ENCODE data around the gene LRP5. TPM values are rescaled to one million over a fixed set of nuclear protein-coding genes. Genes with fewer than 3 reads are reported as not detected.
A peak's percentile ranks its signal among the peaks of the same experiment; 100 is the strongest.
"Not testable (repeated sequence)": the region's sequence is repeated elsewhere in the genome, so short reads cannot be mapped to it uniquely, and the experiment has no call there.

The LRP5 gene
- total and polyA plus RNA-seq, 9 donors = 3.1 to 63.8 (median 47.2) TPM

DNA sequence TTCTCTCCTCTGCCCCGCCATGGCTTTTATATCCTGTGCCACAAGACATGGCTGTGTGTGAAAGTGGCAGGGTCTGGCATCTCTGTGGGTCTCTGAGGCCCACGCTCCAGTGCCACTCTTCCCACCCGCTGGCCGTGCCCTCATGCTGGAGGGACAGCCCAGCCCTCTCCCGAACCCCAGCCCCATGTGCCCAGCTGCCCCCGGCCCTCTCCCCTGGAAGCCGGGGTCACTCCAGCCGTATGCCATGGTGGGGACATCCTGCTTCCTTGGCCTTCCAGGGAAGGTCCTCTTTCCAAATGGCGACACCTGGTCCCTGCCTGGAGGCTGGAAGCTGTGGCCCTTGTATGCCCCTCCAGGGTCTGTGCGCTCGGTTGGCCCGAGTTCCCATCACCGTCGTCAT is 84.9 kb downstream of the LRP5 start:
- Histone ChIP-seq H3K4me1 (ENCODE audit: insufficient read depth) (peaks cover 21% of the 10 kb centered on the region), H3K9me3 (no peaks in the 10 kb centered on the region), H3K4me3 (no peak overlapping the region), H3K36me3 (no peaks in the 10 kb centered on the region), H3K27me3 (no peaks in the 10 kb centered on the region), H3K27ac (no peak overlapping the region)
- WGBS, 3 donors = 88 to 91% (median 90%) methylated on average over 13 to 14 of the region's 14 CpGs
- TF ChIP-seq EP300 (IDR thresholded peaks at IDR 0.05) (no peak), POLR2A (IDR thresholded peaks at IDR 0.05) (no peak)
- TF ChIP-seq, protein P1, sequence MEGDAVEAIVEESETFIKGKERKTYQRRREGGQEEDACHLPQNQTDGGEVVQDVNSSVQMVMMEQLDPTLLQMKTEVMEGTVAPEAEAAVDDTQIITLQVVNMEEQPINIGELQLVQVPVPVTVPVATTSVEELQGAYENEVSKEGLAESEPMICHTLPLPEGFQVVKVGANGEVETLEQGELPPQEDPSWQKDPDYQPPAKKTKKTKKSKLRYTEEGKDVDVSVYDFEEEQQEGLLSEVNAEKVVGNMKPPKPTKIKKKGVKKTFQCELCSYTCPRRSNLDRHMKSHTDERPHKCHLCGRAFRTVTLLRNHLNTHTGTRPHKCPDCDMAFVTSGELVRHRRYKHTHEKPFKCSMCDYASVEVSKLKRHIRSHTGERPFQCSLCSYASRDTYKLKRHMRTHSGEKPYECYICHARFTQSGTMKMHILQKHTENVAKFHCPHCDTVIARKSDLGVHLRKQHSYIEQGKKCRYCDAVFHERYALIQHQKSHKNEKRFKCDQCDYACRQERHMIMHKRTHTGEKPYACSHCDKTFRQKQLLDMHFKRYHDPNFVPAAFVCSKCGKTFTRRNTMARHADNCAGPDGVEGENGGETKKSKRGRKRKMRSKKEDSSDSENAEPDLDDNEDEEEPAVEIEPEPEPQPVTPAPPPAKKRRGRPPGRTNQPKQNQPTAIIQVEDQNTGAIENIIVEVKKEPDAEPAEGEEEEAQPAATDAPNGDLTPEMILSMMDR (IDR thresholded peaks at IDR 0.05) = no peak
- intact Hi-C loops (cut with DNase I) = loop anchor here in 1 of 4 donors (10.0 kb wide), 1 partner anchor 48 kb away; no protein-coding TSS in a partner anchor
- DNase-seq = no peak

DNA sequence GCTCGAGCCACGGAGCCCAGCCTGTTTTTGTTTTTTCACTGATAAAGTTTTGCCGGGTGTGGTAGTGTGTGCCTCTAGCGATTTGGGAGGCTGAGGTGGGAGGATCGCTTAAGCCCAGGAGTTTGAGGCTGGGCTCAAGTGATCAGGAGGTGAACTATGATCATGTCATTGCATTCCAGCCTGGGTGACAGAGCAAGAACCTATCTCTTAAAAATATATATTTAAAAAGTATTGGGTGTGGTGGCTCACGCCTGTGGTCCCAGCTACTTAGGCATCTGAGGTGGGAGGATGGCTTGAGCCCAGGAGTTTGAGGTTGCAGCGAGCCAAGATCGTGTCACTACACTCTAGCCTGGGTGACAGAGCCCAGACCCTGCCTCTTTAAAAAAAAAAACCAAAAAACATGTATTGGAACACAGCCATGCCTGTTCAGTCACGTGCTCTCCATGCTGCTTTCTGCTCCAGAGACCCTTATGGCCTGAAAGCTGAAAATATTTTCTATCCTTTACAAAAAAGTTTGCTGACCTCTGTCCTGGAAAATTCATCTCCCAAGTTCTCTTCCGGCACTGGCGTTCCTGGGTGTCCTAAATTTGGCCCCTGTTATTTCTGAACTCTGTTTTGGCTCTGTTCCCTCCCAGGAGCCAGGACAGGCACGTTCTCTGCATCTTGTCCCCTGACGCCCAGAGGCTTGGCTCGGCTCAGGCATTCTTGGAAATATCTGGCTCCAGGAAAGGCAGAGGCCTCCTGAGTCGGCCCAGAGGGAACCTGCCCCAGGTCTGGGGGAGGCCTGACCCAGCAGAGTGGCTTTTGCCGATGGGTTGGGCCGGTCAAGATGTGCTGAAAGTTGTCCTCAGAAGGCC is 86.8 kb downstream of the LRP5 start:
- H3K4me1 ChIP-seq (ENCODE audit: insufficient read depth) = peaks cover 21% of the 10 kb centered on the region
- intact Hi-C loops (cut with DNase I) = loop anchor here in 1 of 4 donors (10.0 kb wide), 1 partner anchor 46 kb away; no protein-coding TSS in a partner anchor
- H3K27ac ChIP-seq = peak overlapping the region; percentile 13 to 75
- H3K36me3 ChIP-seq = no peaks in the 10 kb centered on the region
- DNase-seq = peak; percentile 60 to 84 (median 70)
- WGBS, 3 donors = 18 to 25% (median 19%) methylated on average over 17 of the region's 17 CpGs
- TF ChIP-seq POLR2A (IDR thresholded peaks at IDR 0.05) (no peak), EP300 (IDR thresholded peaks at IDR 0.05) (no peak)
- TF ChIP-seq, protein P1 (IDR thresholded peaks at IDR 0.05) = no peak
- H3K4me3 ChIP-seq = no peak overlapping the region
- no peaks in the 10 kb centered on the region for H3K9me3 ChIP-seq
- no peaks in the 10 kb centered on the region for H3K27me3 ChIP-seq

DNA sequence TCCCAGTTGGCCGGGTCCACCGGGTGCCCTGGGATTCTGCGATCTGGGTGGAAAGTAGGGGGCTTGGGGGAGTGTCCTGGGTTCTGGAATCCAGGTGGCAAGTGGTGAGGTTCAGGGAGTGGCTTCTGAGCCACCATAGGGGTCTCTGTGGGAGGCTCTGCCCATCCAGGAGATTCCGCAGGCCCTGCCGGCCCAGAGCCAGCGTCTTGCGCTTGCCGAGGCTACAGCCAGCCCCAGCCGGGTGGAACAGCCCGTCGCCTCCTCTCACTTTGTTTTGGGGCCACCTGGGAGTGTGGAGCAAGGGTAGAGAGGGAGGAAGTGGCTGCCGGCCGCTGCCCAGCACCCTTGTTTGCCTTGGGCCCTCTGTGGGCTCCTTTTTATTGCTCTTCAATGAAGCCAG is 87.5 kb downstream of the LRP5 start:
- intact Hi-C loops (cut with DNase I) = loop anchor here in 1 of 4 donors (10.0 kb wide), 1 partner anchor 45 kb away; no protein-coding TSS in a partner anchor
- DNase-seq = peak in 1 of 5 donors; percentile 59
- Histone ChIP-seq H3K4me3 (no peak overlapping the region), H3K36me3 (no peaks in the 10 kb centered on the region), H3K27me3 (no peaks in the 10 kb centered on the region), H3K27ac (peak overlapping the region; percentile 13 to 75), H3K9me3 (no peaks in the 10 kb centered on the region), H3K4me1 (ENCODE audit: insufficient read depth) (peaks cover 21% of the 10 kb centered on the region)
- TF ChIP-seq EP300 (IDR thresholded peaks at IDR 0.05) = no peak
- TF ChIP-seq, protein P1 (IDR thresholded peaks at IDR 0.05) = no peak
- no peak for TF ChIP-seq POLR2A (IDR thresholded peaks at IDR 0.05)
- 29 to 56% (median 38%) methylated on average over 12 to 13 of the region's 13 CpGs for WGBS, 3 donors

DNA sequence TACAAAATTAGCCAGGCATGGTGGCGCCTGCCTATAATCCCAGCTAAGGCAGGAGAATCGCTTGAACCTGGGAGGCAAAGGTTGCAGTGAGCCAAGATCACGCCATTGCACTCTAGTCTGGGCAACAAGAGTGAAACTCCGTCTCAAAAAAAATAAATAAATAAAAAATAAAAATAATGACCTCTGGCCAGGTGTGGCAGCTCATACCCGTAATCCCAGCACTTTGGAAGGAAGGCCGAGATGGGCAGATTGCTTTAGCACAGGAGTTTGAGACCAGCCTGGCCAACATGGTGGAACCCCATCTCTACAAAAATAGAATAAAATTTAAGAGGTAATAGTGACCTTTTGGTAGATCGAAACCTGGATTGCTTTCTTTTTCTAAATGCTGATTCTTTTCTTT is 88.2 kb downstream of the LRP5 start:
- intact Hi-C loops (cut with DNase I); DNase-seq; H3K36me3 ChIP-seq; H3K9me3 ChIP-seq; H3K27me3 ChIP-seq; H3K27ac ChIP-seq; H3K4me3 ChIP-seq: not testable (repeated sequence)
- peaks cover 21% of the 10 kb centered on the region for H3K4me1 ChIP-seq (ENCODE audit: insufficient read depth)
- 90 to 96% (median 91%) methylated on average over 7 of the region's 7 CpGs for WGBS, 3 donors

DNA sequence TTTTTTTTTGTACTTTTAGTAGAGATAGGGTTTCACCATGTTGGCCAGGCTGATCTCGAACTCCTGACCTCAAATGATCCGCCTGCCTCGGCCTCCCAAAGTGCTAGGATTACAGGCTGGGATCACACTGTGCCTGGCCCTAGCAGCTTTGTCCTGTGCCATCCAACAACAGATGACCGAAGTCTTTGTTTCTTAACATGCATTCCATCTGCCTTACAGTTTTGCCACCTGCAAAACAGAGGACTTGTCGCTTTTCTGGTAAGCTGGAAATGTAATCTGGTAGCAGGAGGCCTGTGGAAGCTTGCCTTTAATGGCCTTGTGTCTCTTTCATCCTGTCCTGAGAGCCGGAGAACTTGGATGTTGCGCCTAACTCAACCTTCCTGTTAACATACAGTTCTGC is 89.5 kb downstream of the LRP5 start:
- DNase-seq = no peak
- Histone ChIP-seq H3K4me3 (no peak overlapping the region), H3K9me3 (no peaks in the 10 kb centered on the region), H3K36me3 (no peaks in the 10 kb centered on the region), H3K27ac (no peak overlapping the region), H3K4me1 (ENCODE audit: insufficient read depth) (peaks cover 21% of the 10 kb centered on the region), H3K27me3 (no peaks in the 10 kb centered on the region)
- no peak for TF ChIP-seq POLR2A (IDR thresholded peaks at IDR 0.05)
- TF ChIP-seq, protein P1 (IDR thresholded peaks at IDR 0.05) = no peak
- WGBS, 3 donors = 79 to 83% (median 80%) methylated on average over 7 of the region's 7 CpGs
- intact Hi-C loops (cut with DNase I) = no loop called here

All from ovary (tissue), 9 donors.